HEK293T (cell line): ENCODE data around the gene NEK1.
A peak's percentile ranks its signal among the peaks of the same experiment; 100 is the strongest.

Experiments
- CTCF ChIA-PET: fragments of 350-600 bp; formaldehyde crosslinking; extraction: SDS; loops from one replicate; lab custom pipeline; 2021; ENCODE audit warnings: antibody characterized with exemption, inconsistent platforms; lab: Yijun Ruan, JAX
- POLR2A ChIA-PET: fragments of 350-600 bp; formaldehyde crosslinking; extraction: SDS; loops from one replicate; lab custom pipeline; 2020; ENCODE audit warnings: antibody characterized with exemption, inconsistent platforms; lab: Yijun Ruan, JAX
- DNase-seq: peaks from one replicate; pipeline ENCODE4 v3.0.0; 2012; ENCODE audit warnings: mixed read lengths; ENCODE audit errors: extremely low spot score
- ARNT ChIP-seq: fragments of 450-650 bp; IDR thresholded peaks from 2 replicates; pipeline ENCODE4 v1.6.1; 2017; ENCODE audit warnings: mild to moderate bottlenecking
- BHLHE40 ChIP-seq: fragments of 450-650 bp; IDR thresholded peaks from 2 replicates; pipeline ENCODE4 v1.6.1; 2016; ENCODE audit warnings: mild to moderate bottlenecking, moderate library complexity, borderline replicate concordance
- CTBP1 ChIP-seq: fragments of 450-650 bp; IDR thresholded peaks from 2 replicates; pipeline ENCODE4 v1.6.1; 2016; ENCODE audit warnings: borderline replicate concordance
- ELF4 ChIP-seq: fragments of 450-650 bp; IDR thresholded peaks from 2 replicates; pipeline ENCODE4 v1.6.1; 2017; ENCODE audit warnings: antibody characterized with exemption
- FOXA1 ChIP-seq: fragments of 450-650 bp; IDR thresholded peaks from 2 replicates; pipeline ENCODE4 v1.6.1; 2016; ENCODE audit warnings: mild to moderate bottlenecking
- FOXK2 ChIP-seq: fragments of 450-650 bp; IDR thresholded peaks from 2 replicates; pipeline ENCODE4 v1.6.1; 2016; ENCODE audit warnings: mild to moderate bottlenecking
- FOXM1 ChIP-seq: fragments of 450-650 bp; IDR thresholded peaks from 2 replicates; pipeline ENCODE4 v1.6.1; 2017; ENCODE audit warnings: mild to moderate bottlenecking, borderline replicate concordance
- HDGF ChIP-seq: fragments of 450-650 bp; IDR thresholded peaks from 2 replicates; pipeline ENCODE4 v1.6.1; 2017; ENCODE audit warnings: antibody characterized with exemption, borderline replicate concordance
- L3MBTL2 ChIP-seq: fragments of 450-650 bp; conservative IDR thresholded peaks from 2 replicates; pipeline ENCODE4 v1.6.1; 2016; ENCODE audit warnings: mild to moderate bottlenecking
- LEF1 ChIP-seq: fragments of 450-650 bp; IDR thresholded peaks from 2 replicates; pipeline ENCODE4 v1.6.1; 2017; ENCODE audit warnings: mild to moderate bottlenecking, borderline replicate concordance
- NFRKB ChIP-seq: fragments of 450-650 bp; IDR thresholded peaks from 2 replicates; pipeline ENCODE4 v1.6.1; 2016; ENCODE audit warnings: mild to moderate bottlenecking, moderate library complexity
- PKNOX1 ChIP-seq: fragments of 450-650 bp; IDR thresholded peaks from 2 replicates; pipeline ENCODE4 v1.6.1; 2016
- SP1 ChIP-seq: fragments of 450-650 bp; IDR thresholded peaks from 2 replicates; pipeline ENCODE4 v1.6.1; 2017
- SUZ12 ChIP-seq: fragments of 450-650 bp; IDR thresholded peaks from 2 replicates; pipeline ENCODE4 v1.6.1; 2016; ENCODE audit warnings: mild to moderate bottlenecking
- TARDBP ChIP-seq: fragments of 450-650 bp; IDR thresholded peaks from 2 replicates; pipeline ENCODE4 v1.6.1; 2016
- ZNF384 ChIP-seq: fragments of 450-650 bp; IDR thresholded peaks from 2 replicates; pipeline ENCODE4 v1.6.1; 2016

Gene NEK1

GRCh38 chr4:169619958-169620879 lies 7.8 kb upstream of the NEK1 start, which contains the start of gene CLCN3:
CLCN3 (plus strand) TSS chr4:169620578; CDS start chr4:169635929, 15,351 bp downstream.
- CTCF ChIA-PET, result interaction anchor here (0.6 to 1.5 kb wide), 5 partner anchors 9 to 804 kb away, joined by 3 to 6 read pairs (median 4); no protein-coding TSS in a partner anchor

GRCh38 chr4:169619518-169619957 lies 7.2 kb upstream of the NEK1 start:
- CTCF ChIA-PET, result interaction anchor here (0.6 to 1.5 kb wide), 4 partner anchors 9 to 362 kb away, joined by 3 to 6 read pairs (median 4); no protein-coding TSS in a partner anchor
- no peak for TF ChIP-seq ARNT
- no peak for TF ChIP-seq LEF1
- TF ChIP-seq TARDBP, result no peak
- no peak for TF ChIP-seq FOXM1
- no peak for TF ChIP-seq HDGF
- TF ChIP-seq NFRKB, result no peak
- no peak for TF ChIP-seq L3MBTL2
- no peak for TF ChIP-seq SUZ12
- TF ChIP-seq BHLHE40, result no peak
- no peak for TF ChIP-seq FOXK2
- TF ChIP-seq ZNF384, result no peak
- TF ChIP-seq CTBP1, result no peak
- POLR2A ChIA-PET, result interaction anchor here (1.0 to 4.5 kb wide), 13 partner anchors 8 to 609 kb away, joined by 3 to 41 read pairs (median 9); partner anchors contain the start of genes CBR4, HPF1 and NEK1
- DNase-seq, result peak; percentile 43

More at GRCh38 chr4:169619958-169620879, 7.8 kb upstream of the NEK1 start, which contains the start of gene CLCN3:
- POLR2A ChIA-PET, result interaction anchor here (0.6 to 4.5 kb wide), 17 partner anchors 8 to 610 kb away, joined by 3 to 41 read pairs (median 7); partner anchors contain the start of genes CBR4, HPF1 and NEK1
- TF ChIP-seq FOXM1 (no peak), HDGF (peak; percentile 97; the same call in 1 of the 2 replicates), ZNF384 (no peak), FOXK2 (no peak), TARDBP (no peak), CTBP1 (no peak), SUZ12 (no peak), SP1 (no peak), BHLHE40 (no peak), L3MBTL2 (peak; percentile 58), FOXA1 (no peak), ELF4 (0 out of 2 replicates have a peak, but pooled peaks have one; percentile 23), ARNT (peak; percentile 68; the same call in 1 of the 2 replicates), NFRKB (no peak), LEF1 (no peak), PKNOX1 (peak; percentile 96)
- peak; percentile 93 for DNase-seq

- TF ChIP-seq SUZ12 (no peak), HDGF (no peak), LEF1 (no peak), ARNT (no peak)
- ChIA-PET CTCF (interaction anchor here (1.5 kb wide), 2 partner anchors 8 to 12 kb away, joined by 4 to 6 read pairs; no protein-coding TSS in a partner anchor), POLR2A (interaction anchor here (1.5 to 4.5 kb wide), 6 partner anchors 7 to 139 kb away, joined by 9 to 41 read pairs (median 11); partner anchors contain the start of genes HPF1 and NEK1)
- DNase-seq, result no peak
Observed at GRCh38 chr4:169618986-169619385, 6.6 kb upstream of the NEK1 start.

- POLR2A ChIA-PET, result interaction anchor here (4.5 kb wide), 1 partner anchor 41 kb away, joined by 41 read pairs; no protein-coding TSS in a partner anchor
- TF ChIP-seq FOXA1 (no peak), ELF4 (no peak), SUZ12 (no peak), NFRKB (no peak), CTBP1 (no peak), LEF1 (no peak), SP1 (no peak), ZNF384 (no peak), FOXK2 (no peak), ARNT (no peak), TARDBP (no peak), HDGF (no peak), PKNOX1 (no peak), BHLHE40 (no peak), L3MBTL2 (no peak), FOXM1 (no peak)
- CTCF ChIA-PET, result interaction anchor here (0.6 kb wide), 1 partner anchor 73 kb away, joined by 3 read pairs; no protein-coding TSS in a partner anchor
- DNase-seq, result no peak
Observed at GRCh38 chr4:169618286-169618685, 5.9 kb upstream of the NEK1 start.

- POLR2A ChIA-PET, result no interaction called here
- no peak for TF ChIP-seq BHLHE40
- no peak for TF ChIP-seq NFRKB
- TF ChIP-seq LEF1, result no peak
- no peak for TF ChIP-seq PKNOX1
- no peak for TF ChIP-seq L3MBTL2
- TF ChIP-seq FOXK2, result no peak
- TF ChIP-seq CTBP1, result no peak
- no peak for TF ChIP-seq ARNT
- TF ChIP-seq SP1, result no peak
- no peak for TF ChIP-seq FOXM1
- TF ChIP-seq ELF4, result no peak
- no peak for TF ChIP-seq SUZ12
- no peak for TF ChIP-seq ZNF384
- no peak for TF ChIP-seq TARDBP
- TF ChIP-seq FOXA1, result no peak
- TF ChIP-seq HDGF, result no peak
- DNase-seq, result no peak
- CTCF ChIA-PET, result no interaction called here
Observed at GRCh38 chr4:169617306-169617705, 4.9 kb upstream of the NEK1 start.
